ENCODE data around the gene HTR3B.
"Not testable (repeated sequence)": the region's sequence is repeated elsewhere in the genome, so short reads cannot be mapped to it uniquely, and the experiment has no call there.

Gene HTR3B, protein sequence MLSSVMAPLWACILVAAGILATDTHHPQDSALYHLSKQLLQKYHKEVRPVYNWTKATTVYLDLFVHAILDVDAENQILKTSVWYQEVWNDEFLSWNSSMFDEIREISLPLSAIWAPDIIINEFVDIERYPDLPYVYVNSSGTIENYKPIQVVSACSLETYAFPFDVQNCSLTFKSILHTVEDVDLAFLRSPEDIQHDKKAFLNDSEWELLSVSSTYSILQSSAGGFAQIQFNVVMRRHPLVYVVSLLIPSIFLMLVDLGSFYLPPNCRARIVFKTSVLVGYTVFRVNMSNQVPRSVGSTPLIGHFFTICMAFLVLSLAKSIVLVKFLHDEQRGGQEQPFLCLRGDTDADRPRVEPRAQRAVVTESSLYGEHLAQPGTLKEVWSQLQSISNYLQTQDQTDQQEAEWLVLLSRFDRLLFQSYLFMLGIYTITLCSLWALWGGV

DNA sequence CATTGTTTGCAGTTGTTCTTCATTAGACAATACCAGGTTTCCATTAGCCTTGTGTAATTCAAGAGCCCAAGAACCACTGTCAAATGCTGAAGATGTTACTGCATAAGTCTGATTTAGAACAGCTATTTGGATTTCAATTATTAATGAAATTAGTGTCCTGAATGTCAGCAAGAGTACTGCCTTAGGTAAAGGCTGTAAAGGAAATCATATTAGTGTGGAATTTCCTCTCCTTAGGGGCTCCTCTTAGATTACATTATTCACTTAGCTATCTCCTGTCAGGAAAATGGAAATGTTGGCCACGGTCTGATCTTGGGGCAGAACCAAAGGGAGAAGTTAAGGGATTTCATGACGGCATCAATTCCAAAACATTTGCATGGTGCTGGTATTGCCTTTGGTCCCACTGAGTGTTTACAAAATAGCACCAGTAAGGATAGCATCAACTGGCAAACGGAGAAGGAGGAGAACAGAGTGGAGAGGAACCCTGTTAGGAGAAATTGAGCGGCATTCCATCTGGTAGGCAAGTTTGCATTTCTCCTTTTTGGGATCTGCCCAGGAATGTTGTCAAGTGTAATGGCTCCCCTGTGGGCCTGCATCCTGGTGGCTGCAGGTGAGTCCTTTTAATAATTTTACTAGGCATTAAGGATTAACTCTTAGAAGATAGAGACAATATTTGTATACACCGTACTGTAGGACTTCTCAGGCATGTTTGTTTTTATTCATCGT lies at the start of gene HTR3B:
Gene HTR3B, plus strand, starts transcription at position 418 of the 723 bp plus-strand sequence. Its CDS starts 138 bp downstream, at position 556.
- no peak for DNase-seq

- no peak for DNase-seq
These were observed 48.8 kb upstream of the HTR3B start for GRCh38 chr11:113855803-113856202.

- DNase-seq: no peak
These were observed 47.4 kb upstream of the HTR3B start for GRCh38 chr11:113856966-113857759.

DNA sequence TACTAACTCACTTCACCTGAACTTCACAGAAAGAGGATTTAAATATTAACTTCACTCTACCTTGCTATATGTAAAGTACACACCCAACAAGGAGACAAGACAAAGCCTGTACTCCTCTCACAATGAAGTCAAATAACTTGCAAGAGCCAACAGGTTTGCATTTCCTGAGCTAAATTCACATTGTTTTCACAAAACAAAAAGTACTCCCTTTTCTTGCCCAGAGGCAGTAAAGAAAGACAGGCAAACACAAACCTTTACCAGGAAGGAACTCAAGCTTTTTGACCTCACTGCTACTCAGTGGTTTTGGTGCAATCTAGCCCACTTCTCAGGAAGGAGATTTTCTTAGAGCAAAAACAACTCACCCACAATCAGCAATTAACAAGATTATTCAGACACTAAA lies 44.9 kb upstream of the HTR3B start:
- no peak for DNase-seq

DNA sequence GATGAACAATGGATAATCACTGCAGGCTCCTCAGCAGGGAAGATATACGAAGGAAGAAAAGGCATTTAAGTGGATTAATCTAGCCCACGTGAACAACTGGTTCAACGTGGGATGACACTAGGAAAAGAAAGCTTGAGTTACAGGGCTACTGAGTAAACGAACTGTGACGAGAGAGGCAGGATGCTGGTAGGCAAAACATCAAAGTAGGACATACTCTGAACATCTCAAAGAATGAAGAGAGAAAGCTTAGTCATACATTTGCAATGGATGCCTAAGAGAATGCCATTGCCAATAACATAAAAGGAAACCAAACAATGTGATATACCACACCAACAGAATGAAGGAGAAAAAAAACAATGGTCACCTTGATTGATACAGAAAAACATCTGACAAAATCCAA lies 42.2 kb upstream of the HTR3B start:
- peak in 1 of 2 experiments; percentile 9 for DNase-seq

DNA sequence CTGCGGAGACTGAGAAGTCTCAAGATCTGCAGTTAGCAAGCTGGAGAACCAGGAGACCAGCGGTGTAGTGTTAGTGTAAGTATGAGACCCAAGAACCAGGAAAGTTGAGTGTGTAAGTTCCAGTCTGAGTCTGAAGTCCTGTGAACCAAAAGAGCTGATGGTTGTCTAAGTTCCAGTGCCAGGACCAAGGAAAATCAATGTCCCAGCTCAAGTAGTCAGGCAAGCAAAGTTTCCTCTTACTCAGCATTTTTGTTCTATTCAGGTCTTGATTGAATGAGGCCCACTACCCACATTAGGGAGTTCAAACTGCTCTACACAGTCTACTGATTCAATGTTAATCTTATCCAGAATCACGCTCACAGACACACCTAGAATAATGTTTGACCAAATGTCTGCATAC lies 40.2 kb upstream of the HTR3B start:
- no peak for DNase-seq

GRCh38 chr11:113865873-113866272 lies 38.7 kb upstream of the HTR3B start:
- DNase-seq: no peak

- DNase-seq: no peak
These were observed 36.6 kb upstream of the HTR3B start for GRCh38 chr11:113867843-113868503.

DNA sequence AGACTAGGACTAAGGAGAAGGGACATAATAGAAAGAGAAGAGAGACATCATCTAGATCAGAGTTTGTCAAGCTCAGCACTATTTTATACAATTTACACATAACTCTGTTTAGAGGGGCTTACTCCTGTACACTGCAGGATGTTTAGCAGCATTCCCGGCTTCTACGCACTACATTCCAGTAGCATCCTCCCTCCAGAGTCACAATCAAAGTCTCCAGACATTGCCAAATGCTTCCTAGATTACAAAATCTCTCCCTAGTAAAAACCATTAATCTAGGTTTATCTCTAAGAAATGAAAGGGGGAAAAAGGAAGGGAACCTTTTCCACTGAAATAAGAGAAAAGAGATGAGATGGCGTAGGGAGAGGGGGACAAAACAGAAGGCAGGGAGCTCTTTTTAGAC lies 33.3 kb upstream of the HTR3B start:
- no peak for DNase-seq

DNA sequence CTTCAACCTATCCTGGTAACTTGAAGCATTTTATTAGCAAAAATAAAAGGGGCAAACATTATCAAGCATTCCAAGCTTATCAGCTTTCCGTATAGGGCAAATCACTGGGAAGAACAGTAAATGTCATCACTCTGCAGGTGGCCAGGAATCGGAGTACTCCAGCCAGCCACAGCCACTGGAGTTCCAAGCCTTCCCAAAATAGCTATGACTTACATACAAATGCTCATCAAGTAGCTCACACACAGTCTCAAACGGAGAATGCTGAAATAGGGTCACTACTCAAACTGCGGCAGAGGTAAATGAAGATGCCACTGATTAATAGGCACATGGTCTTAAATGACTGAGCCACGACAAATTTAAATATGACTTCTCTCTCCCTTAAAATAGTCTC lies 31.4 kb upstream of the HTR3B start:
- DNase-seq: no peak

- no peak for DNase-seq
These were observed 30.5 kb upstream of the HTR3B start for GRCh38 chr11:113874096-113874495.

GRCh38 chr11:113874581-113875233 lies 29.9 kb upstream of the HTR3B start:
- DNase-seq: peak in 1 of 2 experiments; percentile 24

DNA sequence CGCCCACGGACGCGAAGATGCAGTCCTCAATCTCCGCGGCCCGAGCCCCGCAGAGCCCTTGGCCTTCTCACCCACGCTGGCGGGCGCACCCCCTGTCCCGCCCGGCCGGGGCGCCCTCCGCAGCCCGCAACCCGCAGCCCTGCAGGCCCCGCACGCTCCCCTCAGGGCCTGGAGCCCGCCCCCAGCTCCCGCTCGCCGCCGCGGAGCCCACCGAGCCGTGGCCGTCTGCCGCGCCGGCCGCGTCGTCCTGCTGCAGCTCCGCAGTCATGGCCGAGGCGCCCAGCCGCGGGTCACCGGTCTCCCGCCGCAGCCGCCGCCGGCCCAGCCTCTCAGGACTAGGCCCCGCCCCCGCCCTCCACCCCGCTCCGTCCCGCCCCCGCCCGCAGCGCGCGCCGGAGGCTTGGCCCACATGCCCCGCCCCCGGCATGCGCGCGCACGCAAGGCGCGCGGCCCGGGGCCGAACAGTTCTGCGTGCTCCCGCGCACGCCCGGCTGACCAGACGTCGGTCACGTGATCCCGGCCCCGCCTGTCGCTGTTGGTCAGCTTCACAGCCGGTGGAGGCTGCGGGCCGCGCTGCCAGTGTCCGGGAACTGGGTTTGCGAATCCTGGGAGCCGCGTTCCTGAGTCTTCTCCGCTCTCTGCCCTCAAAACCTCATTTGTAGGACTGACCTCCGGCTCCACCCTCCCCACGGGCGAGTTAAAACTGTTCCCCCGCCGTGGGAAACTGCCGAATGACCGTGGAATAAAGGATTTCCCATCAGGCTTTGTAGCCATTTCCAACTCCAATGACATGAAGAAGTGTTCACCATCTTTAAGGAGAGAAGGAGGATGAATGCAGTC lies 29.1 kb upstream of the HTR3B start, which contains the start of gene USP28:
Gene USP28, minus strand, starts transcription at position 339 of the 840 bp plus-strand sequence. Its CDS starts 71 bp downstream, at position 268.
- DNase-seq: peak; percentile 70 to 94

DNA sequence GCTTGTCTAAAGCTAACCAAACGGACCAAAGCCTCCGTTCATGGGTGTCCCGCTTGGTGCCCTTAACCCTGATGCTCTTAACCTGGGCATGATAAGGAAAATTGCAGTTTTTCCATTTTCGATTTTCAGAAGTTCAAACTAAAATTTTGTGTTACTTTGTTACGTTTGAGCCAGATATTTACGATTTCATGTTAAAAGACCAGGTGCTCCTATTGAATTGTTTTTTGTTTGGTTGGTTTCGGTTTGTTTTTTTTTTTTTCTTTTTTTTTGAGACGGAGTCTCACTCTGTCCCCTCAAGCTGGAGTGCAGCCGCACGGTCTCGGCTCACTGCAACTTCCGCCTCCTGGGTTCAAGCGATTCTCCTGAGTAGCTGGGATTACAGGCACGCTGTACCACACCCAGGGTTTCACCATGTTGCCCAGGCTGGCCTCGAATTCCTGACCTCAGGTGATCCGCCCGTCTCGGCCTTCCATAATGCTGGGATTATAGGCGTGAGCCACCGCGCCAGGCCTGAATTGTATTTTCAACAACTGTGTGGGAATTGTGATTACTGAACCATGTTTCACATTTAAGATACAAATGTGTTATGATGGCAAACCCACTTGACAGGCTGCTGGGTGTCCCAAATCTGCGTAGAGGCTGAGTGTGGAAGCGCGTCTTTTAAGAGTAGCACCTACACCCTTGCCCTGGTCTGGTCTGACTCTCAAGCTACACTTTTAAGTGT lies 28.4 kb upstream of the HTR3B start:
- no peak for DNase-seq

GRCh38 chr11:113876798-113877669 lies 27.6 kb upstream of the HTR3B start:
- DNase-seq: no peak

- no peak for DNase-seq
These were observed 26.9 kb upstream of the HTR3B start for GRCh38 chr11:113877670-113878055.

GRCh38 chr11:113879446-113879845 lies 25.1 kb upstream of the HTR3B start:
- not testable (repeated sequence) for DNase-seq

DNA sequence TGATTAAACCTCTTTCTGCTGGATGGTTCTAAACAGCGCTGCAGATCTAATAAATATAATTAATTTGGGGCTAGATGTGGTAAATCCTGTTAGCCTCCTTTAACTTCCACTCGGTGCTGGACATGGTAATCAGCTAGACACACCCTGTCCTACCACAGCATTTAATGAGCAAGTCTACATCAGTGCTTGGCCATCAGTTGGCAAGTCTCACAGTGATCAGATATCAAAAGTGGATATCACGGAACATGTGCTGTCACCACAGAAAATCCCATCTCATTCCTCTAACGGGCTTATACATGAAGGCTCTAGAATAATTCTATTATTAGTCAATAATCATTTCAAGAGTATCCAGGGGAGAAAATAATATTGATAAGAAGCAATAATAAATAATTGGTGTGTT lies 23.6 kb upstream of the HTR3B start:
- DNase-seq: no peak

GRCh38 chr11:113881856-113882255 lies 22.7 kb upstream of the HTR3B start:
- DNase-seq: peak in 1 of 2 experiments; percentile 3

All from NCI-H524 (cell line).